GM23338 (cell line): ENCODE measurements around the gene FBXO15. TPM values are rescaled to one million over a fixed set of nuclear protein-coding genes. Genes with fewer than 3 reads are reported as not detected.
A peak's percentile ranks its signal among the peaks of the same experiment; 100 is the strongest.

Experiments
- ATAC-seq: fragments of 200-7000 bp; cut with Tn5 transposase; 3 replicates; pipeline ENCODE4 v1.9.1; 2020
- DNase-seq: peaks from one replicate; pipeline ENCODE4 v3.0.0-alpha.2; 2015; ENCODE audit warnings: low spot score
- H2AFZ ChIP-seq: fragments of 200-600 bp; sonication (generic); 2 replicates; pipeline ENCODE4 v1.8.0; 2016; ENCODE audit warnings: antibody characterized with exemption, mild to moderate bottlenecking, moderate library complexity
- H3F3A ChIP-seq: fragments of 200-600 bp; sonication (generic); replicated peaks from 2 replicates; pipeline ENCODE4 v1.8.0; 2017; ENCODE audit warnings: antibody characterized with exemption, mixed run types, low read depth
- H3K27ac ChIP-seq: fragments of 200-600 bp; sonication (generic); 2 replicates; pipeline ENCODE4 v1.6.1; 2016; ENCODE audit warnings: low read depth
- H3K27me3 ChIP-seq: fragments of 200-600 bp; sonication (generic); 2 replicates; pipeline ENCODE4 v1.8.0; 2016; ENCODE audit warnings: mild to moderate bottlenecking, mixed run types, moderate library complexity; ENCODE audit not compliant: insufficient read depth
- H3K36me3 ChIP-seq: fragments of 200-600 bp; sonication (generic); 2 replicates; pipeline ENCODE4 v1.8.0; 2016; ENCODE audit warnings: mild to moderate bottlenecking; ENCODE audit not compliant: insufficient read depth
- H3K4me1 ChIP-seq: fragments of 200-600 bp; sonication (generic); 2 replicates; pipeline ENCODE4 v1.8.0; 2016; ENCODE audit warnings: mild to moderate bottlenecking, moderate library complexity; ENCODE audit not compliant: insufficient read depth
- H3K4me2 ChIP-seq: fragments of 200-600 bp; sonication (generic); 2 replicates; pipeline ENCODE4 v1.7.1; 2017; ENCODE audit warnings: mixed run types
- H3K4me3 ChIP-seq: fragments of 200-600 bp; sonication (generic); 2 replicates; pipeline ENCODE4 v1.6.1; 2016; ENCODE audit warnings: mixed run types
- H3K79me2 ChIP-seq: fragments of 200-600 bp; sonication (generic); replicated peaks from 2 replicates; pipeline ENCODE4 v1.8.0; 2017; ENCODE audit warnings: mild to moderate bottlenecking; ENCODE audit not compliant: insufficient read depth
- H3K9me2 ChIP-seq: fragments of 200-600 bp; sonication (generic); 2 replicates; pipeline ENCODE4 v1.8.0; 2017; ENCODE audit not compliant: insufficient read depth
- H4K20me1 ChIP-seq: fragments of 200-600 bp; sonication (generic); replicated peaks from 2 replicates; pipeline ENCODE4 v1.8.0; 2017; ENCODE audit warnings: mild to moderate bottlenecking; ENCODE audit not compliant: insufficient read depth
- H3K27ac Mint-ChIP-seq: 2 replicates; pipeline ENCODE4 v1.8.0; 2020; ENCODE audit warnings: inconsistent platforms, mild to moderate bottlenecking, moderate library complexity, mixed read lengths
- H3K27me3 Mint-ChIP-seq: 3 replicates; pipeline ENCODE4 v1.8.0; 2022; ENCODE audit warnings: low read depth, mild to moderate bottlenecking, moderate library complexity, mixed read lengths, inconsistent platforms; ENCODE audit not compliant: insufficient read depth, poor library complexity
- H3K36me3 Mint-ChIP-seq: 3 replicates; pipeline ENCODE4 v1.8.0; 2021; ENCODE audit warnings: low read depth, mild to moderate bottlenecking, inconsistent platforms, moderate library complexity, mixed read lengths
- H3K4me1 Mint-ChIP-seq: 3 replicates; pipeline ENCODE4 v1.8.0; 2020; ENCODE audit warnings: mild to moderate bottlenecking, inconsistent platforms, mixed read lengths
- H3K4me3 Mint-ChIP-seq: 3 replicates; pipeline ENCODE4 v1.8.0; 2021; ENCODE audit warnings: moderate library complexity, mild to moderate bottlenecking, inconsistent platforms, mixed read lengths
- H3K9me3 Mint-ChIP-seq: 3 replicates; pipeline ENCODE4 v1.8.0; 2020; ENCODE audit warnings: moderate library complexity, mild to moderate bottlenecking, inconsistent platforms, mixed read lengths
- CREB1 ChIP-seq: fragments of 250-450 bp; sonication (Bioruptor Pico); IDR thresholded peaks from 2 replicates; pipeline ENCODE4 v1.5.0; 2020; ENCODE audit warnings: low read depth, mild to moderate bottlenecking, moderate library complexity
- EZH2 ChIP-seq: fragments of 200-600 bp; sonication (generic); IDR thresholded peaks from one replicate; pipeline ENCODE4 v1.8.0; 2017; ENCODE audit warnings: antibody characterized with exemption, mild to moderate bottlenecking, low read depth; ENCODE audit not compliant: unreplicated experiment
- EZH2phosphoT487 ChIP-seq: fragments of 200-600 bp; sonication (generic); IDR thresholded peaks from one replicate; pipeline ENCODE4 v1.8.1; 2018; ENCODE audit warnings: antibody characterized with exemption; ENCODE audit not compliant: unreplicated experiment
- JUNB ChIP-seq: IDR thresholded peaks from one replicate; pipeline ENCODE4 v1.6.1; 2016; ENCODE audit warnings: antibody characterized with exemption; ENCODE audit not compliant: unreplicated experiment
- POLR2AphosphoS5 ChIP-seq: IDR thresholded peaks from 2 replicates; pipeline ENCODE4 v1.6.1; 2016; ENCODE audit warnings: antibody characterized with exemption, low read depth
- STAT1 ChIP-seq: IDR thresholded peaks from one replicate; pipeline ENCODE4 v1.6.1; 2016; ENCODE audit warnings: antibody characterized with exemption; ENCODE audit not compliant: unreplicated experiment
- ZNF114 ChIP-seq: fragments of 250-450 bp; sonication (Bioruptor Pico); IDR thresholded peaks from 2 replicates; pipeline ENCODE4 v1.5.0; 2020; ENCODE audit warnings: mild to moderate bottlenecking, moderate library complexity
- ZNF331 ChIP-seq: fragments of 250-450 bp; sonication (Bioruptor Pico); IDR thresholded peaks from 2 replicates; pipeline ENCODE4 v1.5.0; 2020; ENCODE audit warnings: low read depth, mild to moderate bottlenecking, moderate library complexity
- polyA plus RNA-seq: library from polyadenylated mRNA; unstranded; fragments of >200 nt; fragmentation: Nextera tagmentation; extraction: Ambion mirVana; gene quantifications from 2 replicates; pipeline ENCODE4 v1.2.1, GENCODE V29; 2016
- total RNA-seq: library from RNA; depleted of rRNA; stranded (reverse); fragments of >200 nt; shearing (Covaris generic); gene quantifications from 2 replicates; pipeline ENCODE4 v1.2.3, GENCODE V29; 2014
- TF ChIP-seq, protein P1 (sequence below), 2 experiments: fragments of 200-600 bp in 1 of 2; sonication (generic) in 1 of 2; conservative IDR thresholded peaks; 2 replicates each; pipeline versions ENCODE4 v1.5.1 to v1.6.1; 2016 to 2017; ENCODE audit warnings: antibody characterized with exemption in 2 of 2, low read depth in 2 of 2, mild to moderate bottlenecking in 2 of 2, moderate library complexity in 1 of 2
- TF ChIP-seq, protein P2 (sequence below): IDR thresholded peaks from 2 replicates; pipeline ENCODE4 v1.6.1; 2016; ENCODE audit warnings: antibody characterized with exemption

FBXO15 gene
- total and polyA plus RNA-seq, 2 experiments from 2014 or later: 0.21 to 0.53 TPM

DNA sequence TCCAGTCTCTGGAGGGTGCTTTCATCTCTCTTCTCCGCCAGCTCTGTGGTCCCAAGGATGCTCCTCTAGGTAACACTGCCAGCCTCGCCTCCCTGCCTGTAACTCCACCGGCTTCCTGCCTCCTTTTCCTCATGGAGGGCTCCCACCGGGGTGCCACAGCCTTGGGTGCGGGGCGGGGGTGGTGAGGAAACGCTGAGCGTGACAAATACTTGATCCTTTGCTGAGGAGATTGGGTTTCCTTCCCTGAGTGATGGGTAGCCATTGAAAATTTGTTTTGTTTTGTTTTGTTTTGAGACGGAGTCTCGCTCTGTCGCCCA lies 25.8 kb upstream of the FBXO15 start (continued):
- TF ChIP-seq CREB1 (CRISPR knock-in tag) (no peak), EZH2phosphoT487 (no peak), STAT1 (no peak), ZNF331 (CRISPR knock-in tag) (no peak)
- TF ChIP-seq, protein P1, sequence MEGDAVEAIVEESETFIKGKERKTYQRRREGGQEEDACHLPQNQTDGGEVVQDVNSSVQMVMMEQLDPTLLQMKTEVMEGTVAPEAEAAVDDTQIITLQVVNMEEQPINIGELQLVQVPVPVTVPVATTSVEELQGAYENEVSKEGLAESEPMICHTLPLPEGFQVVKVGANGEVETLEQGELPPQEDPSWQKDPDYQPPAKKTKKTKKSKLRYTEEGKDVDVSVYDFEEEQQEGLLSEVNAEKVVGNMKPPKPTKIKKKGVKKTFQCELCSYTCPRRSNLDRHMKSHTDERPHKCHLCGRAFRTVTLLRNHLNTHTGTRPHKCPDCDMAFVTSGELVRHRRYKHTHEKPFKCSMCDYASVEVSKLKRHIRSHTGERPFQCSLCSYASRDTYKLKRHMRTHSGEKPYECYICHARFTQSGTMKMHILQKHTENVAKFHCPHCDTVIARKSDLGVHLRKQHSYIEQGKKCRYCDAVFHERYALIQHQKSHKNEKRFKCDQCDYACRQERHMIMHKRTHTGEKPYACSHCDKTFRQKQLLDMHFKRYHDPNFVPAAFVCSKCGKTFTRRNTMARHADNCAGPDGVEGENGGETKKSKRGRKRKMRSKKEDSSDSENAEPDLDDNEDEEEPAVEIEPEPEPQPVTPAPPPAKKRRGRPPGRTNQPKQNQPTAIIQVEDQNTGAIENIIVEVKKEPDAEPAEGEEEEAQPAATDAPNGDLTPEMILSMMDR (conservative IDR thresholded peaks at IDR 0.05; ENCODE audit: low read depth in 2 of 2): no peak
- TF ChIP-seq, protein P2, sequence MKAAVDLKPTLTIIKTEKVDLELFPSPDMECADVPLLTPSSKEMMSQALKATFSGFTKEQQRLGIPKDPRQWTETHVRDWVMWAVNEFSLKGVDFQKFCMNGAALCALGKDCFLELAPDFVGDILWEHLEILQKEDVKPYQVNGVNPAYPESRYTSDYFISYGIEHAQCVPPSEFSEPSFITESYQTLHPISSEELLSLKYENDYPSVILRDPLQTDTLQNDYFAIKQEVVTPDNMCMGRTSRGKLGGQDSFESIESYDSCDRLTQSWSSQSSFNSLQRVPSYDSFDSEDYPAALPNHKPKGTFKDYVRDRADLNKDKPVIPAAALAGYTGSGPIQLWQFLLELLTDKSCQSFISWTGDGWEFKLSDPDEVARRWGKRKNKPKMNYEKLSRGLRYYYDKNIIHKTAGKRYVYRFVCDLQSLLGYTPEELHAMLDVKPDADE: no peak

DNA sequence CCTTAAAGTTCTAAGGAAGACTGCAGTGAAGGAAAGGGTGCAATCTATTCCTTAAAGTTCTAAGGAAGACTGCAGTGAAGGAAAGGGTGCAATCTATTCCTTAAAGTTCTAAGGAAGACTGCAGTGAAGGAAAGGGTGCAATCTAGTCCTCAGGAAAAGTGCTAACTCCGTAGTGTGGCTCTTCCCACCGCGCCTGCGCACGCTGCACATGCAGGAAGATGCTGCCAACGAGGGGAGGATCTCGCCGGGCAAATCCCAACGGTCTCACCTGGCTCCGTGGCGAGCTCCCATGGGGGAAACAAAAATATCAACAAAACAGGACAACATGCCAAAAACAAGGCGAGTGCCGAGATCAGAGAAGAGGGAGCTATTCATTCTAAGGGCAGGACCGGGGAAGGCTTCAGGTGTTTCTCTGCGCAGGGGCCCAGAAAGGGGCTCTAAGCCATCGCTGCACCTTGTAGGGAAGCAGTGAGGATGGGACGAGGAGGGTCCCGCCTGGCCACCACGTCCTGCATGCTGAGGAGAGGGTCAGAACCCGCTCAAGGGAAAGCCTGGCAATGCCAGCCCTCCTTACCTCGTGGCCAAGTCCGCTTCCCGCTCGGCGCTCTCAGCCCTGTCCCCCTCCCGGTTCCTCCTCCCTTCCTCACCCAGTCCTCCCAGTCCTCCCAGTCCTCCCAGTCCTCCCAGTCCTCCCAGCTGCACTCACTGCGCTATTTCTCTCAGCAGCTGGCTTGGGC lies 25.2 kb upstream of the FBXO15 start:
- no peak overlapping the region for H3K27ac Mint-ChIP-seq
- Histone ChIP-seq H3K27ac (no peak overlapping the region), H3F3A (no peaks in the 10 kb centered on the region), H3K4me2 (no peak overlapping the region), H3K79me2 (no peaks in the 10 kb centered on the region), H3K36me3 (no peaks in the 10 kb centered on the region), H3K27me3 (no peaks in the 10 kb centered on the region), H4K20me1 (no peaks in the 10 kb centered on the region), H2AFZ (no peak overlapping the region), H3K4me3 (no peak overlapping the region), H3K9me2 (no peaks in the 10 kb centered on the region), H3K4me1 (no peaks in the 10 kb centered on the region)
- H3K9me3 Mint-ChIP-seq: no peaks in the 10 kb centered on the region
- H3K36me3 Mint-ChIP-seq: no peaks in the 10 kb centered on the region
- peaks cover 12% of the 10 kb centered on the region for H3K27me3 Mint-ChIP-seq
- no peak for DNase-seq
- no peak for ATAC-seq
- TF ChIP-seq ZNF331 (CRISPR knock-in tag): no peak
- TF ChIP-seq CREB1 (CRISPR knock-in tag): no peak
- TF ChIP-seq, protein P2: no peak
- H3K4me3 Mint-ChIP-seq: no peak overlapping the region
- no peaks in the 10 kb centered on the region for H3K4me1 Mint-ChIP-seq

DNA sequence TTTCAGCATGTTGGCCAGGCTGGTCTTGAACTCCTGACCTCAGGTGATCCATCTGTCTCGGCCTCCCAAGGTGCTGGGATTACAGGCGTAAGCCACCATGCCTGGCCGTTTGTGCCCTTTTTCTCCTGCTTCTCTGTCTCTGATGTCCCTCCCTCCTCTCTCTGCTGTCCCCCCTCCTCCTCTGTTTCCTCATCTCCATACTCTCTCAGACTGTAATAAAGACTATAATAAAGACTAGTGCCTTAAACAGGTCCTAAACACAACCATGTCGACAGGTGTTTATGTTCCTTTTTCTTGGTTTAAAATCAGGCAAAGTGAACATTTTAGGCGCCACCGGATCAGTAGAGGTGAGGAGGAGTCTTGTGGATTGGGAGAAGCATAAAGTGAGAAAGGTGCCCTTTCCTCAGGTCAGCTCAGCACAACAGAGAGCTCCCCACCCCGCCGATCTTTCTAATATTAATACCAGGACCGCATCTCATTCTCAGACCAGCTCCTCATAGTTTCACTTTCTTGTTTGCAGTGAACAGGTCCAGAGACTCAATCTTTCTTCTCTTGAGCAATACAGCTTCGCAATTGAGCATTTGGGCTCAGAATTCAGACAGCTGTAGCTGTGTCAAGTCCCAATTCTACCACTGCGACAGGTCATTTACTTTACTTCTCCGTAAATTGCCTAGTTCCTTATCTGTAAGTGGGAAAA lies 24.4 kb upstream of the FBXO15 start:
- no peaks in the 10 kb centered on the region for H3K4me1 Mint-ChIP-seq
- Histone ChIP-seq H4K20me1 (no peaks in the 10 kb centered on the region), H3K4me3 (no peak overlapping the region), H3K27me3 (no peaks in the 10 kb centered on the region), H3K27ac (no peak overlapping the region), H3K9me2 (no peaks in the 10 kb centered on the region), H2AFZ (peak overlapping the region; percentile 76; the same call in 1 of the 2 replicates), H3K4me1 (no peaks in the 10 kb centered on the region), H3F3A (no peaks in the 10 kb centered on the region), H3K4me2 (no peak overlapping the region), H3K36me3 (no peaks in the 10 kb centered on the region), H3K79me2 (no peaks in the 10 kb centered on the region)
- ATAC-seq (no peak), DNase-seq (no peak)
- no peak overlapping the region for H3K27ac Mint-ChIP-seq
- no peaks in the 10 kb centered on the region for H3K9me3 Mint-ChIP-seq
- no peaks in the 10 kb centered on the region for H3K36me3 Mint-ChIP-seq
- H3K27me3 Mint-ChIP-seq: peaks cover 12% of the 10 kb centered on the region
- no peak overlapping the region for H3K4me3 Mint-ChIP-seq
- TF ChIP-seq EZH2 (no peak), JUNB (no peak), ZNF114 (CRISPR knock-in tag) (no peak), POLR2AphosphoS5 (no peak), CREB1 (CRISPR knock-in tag) (no peak), EZH2phosphoT487 (no peak)
